Breast epithelium (tissue), 4 donors: Measurements from ENCODE around the gene DNAJC27. TPM values are rescaled to one million over a fixed set of nuclear protein-coding genes. Genes with fewer than 3 reads are reported as not detected.

Experiments
- DNase-seq, 2 donors: peaks; one replicate each; pipeline ENCODE4 v3.0.0-alpha.2; 2019; ENCODE audit warnings: low spot score in 2 of 2
- H3K27ac ChIP-seq, 2 donors: fragments of 200-600 bp; sonication (generic) in 1 of 2; one replicate each; pipeline ENCODE4 v1.5.1; 2016 to 2019; ENCODE audit warnings: mild to moderate bottlenecking in 1 of 2
- H3K27me3 ChIP-seq, 2 donors: fragments of 200-600 bp; sonication (generic) in 1 of 2; one replicate each; pipeline versions ENCODE4 v1.5.1 to v1.6.0; 2017 to 2019; ENCODE audit warnings: control low read depth in 1 of 2, mild to moderate bottlenecking in 1 of 2
- H3K36me3 ChIP-seq: fragments of 200-600 bp; one replicate; pipeline ENCODE4 v1.5.1; 2019
- H3K4me1 ChIP-seq, 2 donors: fragments of 200-600 bp; sonication (generic); one replicate each; pipeline ENCODE4 v1.5.1; 2016 to 2019; ENCODE audit warnings: control low read depth in 1 of 2
- H3K4me3 ChIP-seq, 3 donors: fragments of 200-600 bp; sonication (generic); 1 replicate in 2 of 3; 2 replicates in 1 of 3; pipeline ENCODE4 v1.5.1; 2016 to 2019; ENCODE audit warnings: mild to moderate bottlenecking in 3 of 3, moderate library complexity in 2 of 3
- H3K9me3 ChIP-seq, 2 donors: fragments of 200-600 bp; sonication (generic) in 1 of 2; one replicate each; pipeline ENCODE4 v1.5.1; 2016 to 2019; ENCODE audit warnings: control low read depth in 1 of 2
- CTCF ChIP-seq, 3 donors: fragments of 450-650 bp; IDR thresholded peaks; one replicate each; pipeline ENCODE4 v1.5.1; 2016 to 2017; ENCODE audit warnings: antibody characterized with exemption in 3 of 3, mild to moderate bottlenecking in 3 of 3, moderate library complexity in 3 of 3
- POLR2A ChIP-seq: fragments of 450-650 bp; IDR thresholded peaks from one replicate; pipeline ENCODE4 v1.6.1; 2016; ENCODE audit warnings: antibody characterized with exemption, mild to moderate bottlenecking, moderate library complexity
- POLR2AphosphoS5 ChIP-seq, 3 donors: sonication (generic); formaldehyde crosslinking; IDR thresholded peaks; one replicate each; pipeline ENCODE4 v1.6.1; 2017; ENCODE audit warnings: antibody characterized with exemption in 3 of 3
- intact Hi-C: fragments of 100-400 bp; cut with DNase I; formaldehyde crosslinking; loops from one replicate; pipeline ENCODE4 v1.15.1; 2023; ENCODE audit warnings: low total_unique reads
- total RNA-seq, 3 donors: library from RNA; depleted of rRNA; stranded (reverse); fragments of >200 nt; gene quantifications; one replicate each; pipeline ENCODE4 v1.1.0, GENCODE V29; 2016

DNAJC27 gene
- total RNA-seq, 3 donors from 2014 or later, result 5.1 to 12.6 (median 10.8) TPM

GRCh38 chr2:24971286-24971535 is 544 bp downstream of the DNAJC27 start:
- H3K4me1 ChIP-seq, result no peaks in the 10 kb centered on the region
- H3K27me3 ChIP-seq, result no peaks in the 10 kb centered on the region
- peak overlapping the region; percentile 98 to 99 for H3K27ac ChIP-seq
- peak in 1 of 2 donors; percentile 54 for DNase-seq
- H3K4me3 ChIP-seq, result peak overlapping the region; percentile 65 to 80 (median 78)
- intact Hi-C loops, result loop anchor here (5.0 kb wide), 1 partner anchor 1066 kb away; no protein-coding TSS in a partner anchor
- no peaks in the 10 kb centered on the region for H3K9me3 ChIP-seq
- TF ChIP-seq POLR2A (no peak), CTCF (IDR thresholded peaks at IDR 0.05) (no peak), POLR2AphosphoS5 (IDR thresholded peaks at IDR 0.05) (no peak)
- no peaks in the 10 kb centered on the region for H3K36me3 ChIP-seq

- Histone ChIP-seq H3K9me3 (no peaks in the 10 kb centered on the region), H3K36me3 (no peaks in the 10 kb centered on the region), H3K4me3 (peak overlapping the region; percentile 65 to 80 (median 78)), H3K27me3 (no peaks in the 10 kb centered on the region), H3K27ac (peak overlapping the region; percentile 98 to 99), H3K4me1 (no peaks in the 10 kb centered on the region)
- no peak for DNase-seq
- intact Hi-C loops, result loop anchor here (5.0 kb wide), 1 partner anchor 1067 kb away; no protein-coding TSS in a partner anchor
- TF ChIP-seq CTCF (IDR thresholded peaks at IDR 0.05), result no peak
- TF ChIP-seq POLR2A, result no peak
- no peak for TF ChIP-seq POLR2AphosphoS5 (IDR thresholded peaks at IDR 0.05)
Measured at GRCh38 chr2:24970483-24971285, 1.1 kb downstream of the DNAJC27 start.

DNA sequence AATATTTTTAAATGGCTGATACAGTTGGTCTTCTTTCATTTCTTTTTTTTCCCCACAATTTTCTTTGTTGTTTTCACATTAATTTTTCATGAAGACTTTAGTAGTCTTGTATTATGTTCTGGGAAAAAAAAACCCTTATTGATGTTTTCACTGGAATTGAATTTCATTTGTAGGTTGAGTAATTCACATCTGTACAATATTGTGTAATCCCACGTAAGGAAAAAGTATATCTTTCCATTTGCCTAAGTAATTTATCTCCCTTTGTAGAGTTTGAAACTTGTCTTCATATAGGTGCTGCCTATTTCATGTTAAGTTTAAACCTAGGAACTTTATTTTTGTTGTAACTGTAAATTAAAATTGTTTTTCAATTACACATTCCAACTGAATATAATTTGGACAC is 2.0 kb downstream of the DNAJC27 start:
- Histone ChIP-seq H3K36me3 (no peaks in the 10 kb centered on the region), H3K27ac (no peak overlapping the region), H3K27me3 (no peaks in the 10 kb centered on the region), H3K4me3 (no peak overlapping the region), H3K9me3 (no peaks in the 10 kb centered on the region), H3K4me1 (no peaks in the 10 kb centered on the region)
- DNase-seq, result no peak
- intact Hi-C loops, result loop anchor here (5.0 kb wide), 1 partner anchor 1068 kb away; no protein-coding TSS in a partner anchor
- TF ChIP-seq CTCF (IDR thresholded peaks at IDR 0.05) (no peak), POLR2AphosphoS5 (IDR thresholded peaks at IDR 0.05) (no peak), POLR2A (no peak)

GRCh38 chr2:24961903-24962302 is 9.9 kb downstream of the DNAJC27 start:
- no peak for TF ChIP-seq CTCF (IDR thresholded peaks at IDR 0.05)
- TF ChIP-seq POLR2AphosphoS5 (IDR thresholded peaks at IDR 0.05), result no peak
- no peak for TF ChIP-seq POLR2A
- H3K4me1 ChIP-seq, result no peaks in the 10 kb centered on the region
- H3K27ac ChIP-seq, result no peak overlapping the region
- H3K9me3 ChIP-seq, result no peaks in the 10 kb centered on the region
- no peak overlapping the region for H3K4me3 ChIP-seq
- no peaks in the 10 kb centered on the region for H3K36me3 ChIP-seq
- no peak for DNase-seq
- no peaks in the 10 kb centered on the region for H3K27me3 ChIP-seq
- intact Hi-C loops, result no loop called here

GRCh38 chr2:24959761-24960160 is 12.0 kb downstream of the DNAJC27 start:
- Histone ChIP-seq H3K4me3 (no peak overlapping the region), H3K4me1 (no peaks in the 10 kb centered on the region), H3K27ac (no peak overlapping the region), H3K9me3 (peaks cover 5 to 9% of the 10 kb centered on the region in 2 donors), H3K27me3 (no peaks in the 10 kb centered on the region), H3K36me3 (peaks cover 15% of the 10 kb centered on the region)
- intact Hi-C loops, result no loop called here
- DNase-seq, result no peak
- no peak for TF ChIP-seq POLR2A
